Fibroblast of mammary gland (primary cell): ENCODE results near the gene ADCY9.

Source experiments
- DNase-seq: peaks from one replicate; pipeline ENCODE4 v3.0.0-alpha.2; 2010; ENCODE audit warnings: low read depth
- H3K4me3 ChIP-seq: 2 replicates; pipeline ENCODE4 v1.5.1; 2011; ENCODE audit warnings: low read depth, mild to moderate bottlenecking, low read length, moderate library complexity; ENCODE audit not compliant: control insufficient read depth
- CTCF ChIP-seq: conservative IDR thresholded peaks from 2 replicates; pipeline ENCODE4 v1.5.1; 2011; ENCODE audit warnings: low read depth, low read length, inconsistent platforms; ENCODE audit not compliant: control insufficient read depth, insufficient read depth

ADCY9 gene

GRCh38 chr16:4137438-4137837 is 21.2 kb upstream of the ADCY9 start:
- TF ChIP-seq CTCF: no peak
- DNase-seq: no peak

GRCh38 chr16:4136229-4136813 is 20.1 kb upstream of the ADCY9 start:
- no peak for DNase-seq
- TF ChIP-seq CTCF: no peak
- H3K4me3 ChIP-seq: no peak overlapping the region

More at GRCh38 chr16:4137438-4137837, 21.2 kb upstream of the ADCY9 start:
- no peak overlapping the region for H3K4me3 ChIP-seq

GRCh38 chr16:4135537-4135936 is 19.3 kb upstream of the ADCY9 start:
- TF ChIP-seq CTCF: no peak
- no peak for DNase-seq
- H3K4me3 ChIP-seq: no peak overlapping the region

DNA sequence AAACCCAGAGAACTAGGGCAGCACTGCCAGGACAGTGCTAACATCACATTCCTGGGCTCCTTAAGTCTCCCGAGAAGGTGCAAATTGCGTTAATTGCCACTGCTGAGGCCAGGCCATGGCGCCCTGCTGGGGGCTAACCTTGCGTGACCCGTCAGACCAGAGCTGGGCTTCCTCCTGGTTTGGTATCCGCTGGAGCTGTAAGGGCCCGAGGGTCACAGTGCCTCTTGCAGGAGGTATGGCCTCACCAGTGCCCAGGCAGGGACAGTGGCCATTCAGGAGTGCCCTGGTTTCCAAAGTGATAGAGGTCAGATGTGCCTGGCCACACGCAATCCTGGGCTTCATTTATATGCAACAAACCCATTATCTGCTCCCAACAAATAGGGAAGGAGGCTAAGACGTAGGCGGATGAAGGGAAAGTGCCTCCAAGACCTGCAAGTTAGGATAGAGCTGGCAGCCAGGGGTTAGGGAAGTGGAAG is 17.7 kb upstream of the ADCY9 start:
- H3K4me3 ChIP-seq: no peak overlapping the region
- TF ChIP-seq CTCF: no peak
- no peak for DNase-seq

DNA sequence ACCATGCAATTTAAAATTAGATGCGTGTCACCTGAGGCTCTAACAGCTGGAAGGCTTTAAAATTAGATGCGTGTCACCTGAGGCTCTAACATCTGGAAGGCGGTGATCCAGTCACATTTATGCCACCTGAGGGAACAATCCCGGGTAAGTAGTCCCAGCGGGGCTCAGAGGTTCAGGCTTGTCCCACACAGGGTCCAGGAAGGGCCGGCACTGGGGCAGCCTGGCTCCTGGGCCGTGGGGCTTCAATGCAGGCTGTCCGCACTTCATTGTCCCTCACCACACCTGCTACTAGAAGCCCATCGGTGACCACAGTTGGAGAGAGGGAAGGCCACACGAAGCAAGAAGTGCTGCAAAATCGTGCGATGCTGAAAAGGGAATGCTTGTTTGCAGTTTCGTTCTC is 15.4 kb upstream of the ADCY9 start:
- no peak for TF ChIP-seq CTCF
- no peak for DNase-seq

DNA sequence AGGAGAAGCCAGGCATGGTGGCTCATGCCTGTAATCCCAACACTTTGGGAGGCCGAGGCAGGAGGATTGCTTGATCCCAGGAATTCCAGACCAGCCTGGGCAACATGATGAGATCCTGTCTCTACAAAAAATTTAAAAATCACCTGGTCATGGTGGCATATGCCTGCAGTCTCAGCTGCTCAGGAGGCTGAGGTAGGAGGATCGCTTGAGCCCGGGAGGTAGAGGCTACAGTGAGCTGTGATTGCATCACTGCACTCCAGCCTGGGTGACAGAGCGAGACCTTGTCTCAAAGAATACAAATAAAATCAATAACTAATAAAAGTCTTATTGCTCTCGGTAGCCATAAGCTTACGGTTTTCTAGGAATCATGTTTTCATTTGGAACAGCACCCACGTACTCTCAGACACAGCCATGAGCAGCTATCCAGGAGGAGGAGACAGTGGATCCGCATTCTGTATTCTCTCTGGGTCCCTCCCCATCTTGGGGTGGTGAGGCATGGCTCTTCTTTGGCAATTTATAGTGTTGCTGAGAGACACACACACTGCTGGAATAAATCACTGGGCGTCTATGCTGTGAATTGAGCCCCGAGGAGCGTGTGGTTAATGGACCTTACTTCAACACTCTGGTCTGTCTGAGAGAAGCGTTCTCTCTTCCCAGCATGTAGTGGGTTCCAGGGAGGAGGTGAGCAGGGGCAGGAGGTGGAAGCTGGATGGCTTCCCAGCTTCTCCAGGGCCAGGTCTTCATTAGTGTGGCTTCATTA is 8.5 kb upstream of the ADCY9 start:
- no peak for TF ChIP-seq CTCF
- H3K4me3 ChIP-seq: no peak overlapping the region
- DNase-seq: no peak

More for the DNA sequence above, 15.4 kb upstream of the ADCY9 start:
- no peak overlapping the region for H3K4me3 ChIP-seq
